ENCODE measurements around the gene CHERP. TPM values are rescaled to one million over a fixed set of nuclear protein-coding genes. Genes with fewer than 3 reads are reported as not detected.

Gene CHERP
- total and polyA plus RNA-seq, 2 of the 4 experiments (the other 2 are of a cell fraction) = 0.54 to 13.5 TPM

DNA sequence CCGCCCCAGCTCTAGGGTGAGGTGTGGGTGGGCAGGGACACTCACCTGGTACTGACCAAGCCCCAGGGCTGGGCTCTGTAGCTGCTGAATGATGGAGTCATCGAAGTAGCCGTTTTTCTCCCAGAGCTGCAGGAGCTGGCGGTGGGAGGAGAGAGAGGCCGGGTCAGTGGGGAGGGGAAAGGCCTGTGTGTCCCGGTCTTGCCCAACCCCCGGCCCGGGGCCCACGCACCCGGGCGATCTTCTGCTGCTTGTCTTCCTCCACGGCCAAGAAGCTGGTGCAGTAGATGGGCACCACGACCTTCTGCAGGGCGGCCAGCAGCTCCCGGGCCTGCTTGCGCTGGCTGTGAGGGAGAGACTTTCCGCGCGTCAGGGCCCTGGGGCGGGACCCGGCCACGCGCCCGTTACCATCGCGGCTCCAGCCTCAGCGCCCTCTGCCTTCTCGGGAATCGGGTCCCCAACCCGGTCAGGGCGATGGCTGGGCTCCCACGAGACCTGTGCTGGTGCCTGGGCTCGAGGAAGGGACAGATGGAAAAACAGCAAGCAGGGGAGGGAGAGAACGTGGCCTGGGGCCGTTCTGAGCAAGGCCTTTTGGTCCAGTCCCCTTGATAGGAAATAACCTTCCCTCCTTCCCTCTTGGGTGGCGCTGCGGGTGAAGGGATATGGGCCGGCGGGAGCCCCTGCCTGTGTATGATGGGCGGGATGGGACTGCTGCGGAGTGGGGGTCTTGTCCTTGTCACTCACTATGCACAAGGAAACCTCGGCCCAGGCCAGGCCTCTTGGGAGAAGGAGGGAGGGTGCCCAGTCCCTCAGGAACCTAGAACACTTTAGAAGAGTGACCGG is 11.5 kb downstream of the CHERP start (continued):
- no peak for TF ChIP-seq NFE2L2 (IDR thresholded peaks at IDR 0.05; ENCODE audit: low read depth, low read length)

DNA sequence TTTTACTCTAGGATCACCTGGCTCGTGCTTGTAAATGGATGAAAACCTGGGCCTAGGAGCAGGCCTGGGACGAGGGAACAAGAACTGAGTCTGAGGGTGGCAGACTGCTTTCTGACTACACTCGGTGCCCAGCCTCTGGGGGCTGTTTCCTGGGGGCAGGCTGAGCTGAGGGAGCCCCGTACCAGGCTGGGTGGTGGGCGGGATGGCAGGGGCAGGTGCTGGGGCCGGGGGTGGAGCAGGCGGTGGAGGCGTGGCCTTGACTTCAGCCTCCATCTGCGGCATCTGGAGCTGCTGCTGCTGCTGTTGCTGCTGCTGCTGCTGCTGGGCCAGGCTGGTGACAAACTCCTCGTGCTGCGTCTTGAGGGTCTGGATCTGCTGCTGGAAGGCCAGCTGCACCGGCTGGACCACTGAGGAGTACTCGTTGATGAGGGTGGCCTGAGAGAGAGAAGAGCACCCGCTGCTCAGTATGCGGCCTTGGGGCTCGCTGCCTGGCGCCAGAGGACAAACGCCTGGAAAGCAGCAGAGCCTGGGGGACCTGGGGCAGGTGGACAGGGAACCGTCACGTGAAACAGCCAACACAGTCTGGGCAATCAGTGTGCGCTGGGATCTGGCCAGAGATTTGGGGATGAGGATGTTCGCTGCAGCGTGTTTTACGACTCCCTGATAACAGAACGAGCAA is 12.6 kb downstream of the CHERP start:
- no peak overlapping the region for H3K4me3 ChIP-seq (ENCODE audit: insufficient read depth, low read depth, low read length)
- H3K4me1 ChIP-seq (ENCODE audit: control insufficient read depth, insufficient read depth, low read length) = no peaks in the 10 kb centered on the region
- 97% methylated on average over 21 of the region's 25 CpGs; no CpG with 5 or more reads in 1 of the 2 experiments for WGBS, 2 experiments (ENCODE audit: extremely low coverage in 2 of 2, insufficient read length in 1 of 2)
- ChIA-PET CTCF (no interaction called here), POLR2A (ENCODE audit: unreplicated experiment) (no interaction called here)
- dilution Hi-C loops (cut with HindIII; ENCODE audit: low sequenced_read_pairs, unreplicated experiment) = no loop called here
- H4K8ac ChIP-seq (ENCODE audit: low read depth in 2 of 2, low read length in 2 of 2) = no peak overlapping the region
- H3K9me3 ChIP-seq (ENCODE audit: control insufficient read depth, insufficient read depth, low read length) = no peaks in the 10 kb centered on the region
- intact Hi-C loops (cut with micrococcal nuclease) = no loop called here
- no peak overlapping the region for H3K56ac ChIP-seq (ENCODE audit: extremely low read depth, insufficient read depth, low read length)
- no peak for ATAC-seq (ENCODE audit: low read depth)
- no peak overlapping the region for H3K14ac ChIP-seq (replicated peaks; ENCODE audit: low read depth, low read length)
- no peak overlapping the region for H3K23ac ChIP-seq (ENCODE audit: low read depth, low read length)
- peaks cover 24% of the 10 kb centered on the region; the same call in 1 of the 2 replicates for H4K20me1 ChIP-seq (ENCODE audit: insufficient read depth, low read length)
- peaks cover 88% of the 10 kb centered on the region for H3K36me3 ChIP-seq (ENCODE audit: control insufficient read depth, insufficient read depth, low read length)
- no peak overlapping the region for H2BK20ac ChIP-seq (ENCODE audit: low read depth, low read length)
- no peak overlapping the region for H2BK120ac ChIP-seq (ENCODE audit: low read depth, low read length)
- no peaks in the 10 kb centered on the region for H3K9me1 ChIP-seq (ENCODE audit: insufficient read depth, low read length)
- no peak for DNase-seq
- no peak overlapping the region for H4K91ac ChIP-seq (ENCODE audit: insufficient read depth, low read depth, low read length)
- H3K27me3 ChIP-seq (ENCODE audit: control insufficient read depth, insufficient read depth, low read length) = no peaks in the 10 kb centered on the region
- H4K5ac ChIP-seq (ENCODE audit: low read depth, low read length) = no peak overlapping the region
- no peak overlapping the region for H2BK15ac ChIP-seq (ENCODE audit: low read depth, low read length)
- H3K4ac ChIP-seq (ENCODE audit: low read depth, low read length) = no peak overlapping the region
- no TSS peak for BruUV-seq (replicated peaks)
- H3K4me2 ChIP-seq (ENCODE audit: low read depth, low read length) = no peak overlapping the region
- H2BK5ac ChIP-seq (ENCODE audit: low read depth, low read length, poor library complexity, severe bottlenecking) = no peak overlapping the region
- no peak overlapping the region for H2AK9ac ChIP-seq (replicated peaks; ENCODE audit: low read depth, low read length, poor library complexity)
- no peak overlapping the region for H2AFZ ChIP-seq (replicated peaks; ENCODE audit: low read length, poor library complexity)
- H3K27ac ChIP-seq (ENCODE audit: insufficient read depth, low read length) = no peak overlapping the region
- peaks cover 14 to 24% of the 10 kb centered on the region in 2 experiments for H3K79me1 ChIP-seq (ENCODE audit: low read depth in 1 of 2, low read length in 2 of 2)
- no peak overlapping the region for H3K18ac ChIP-seq (ENCODE audit: low read depth, low read length)
- in situ Hi-C loops (cut with MboI; ENCODE audit: low sequenced_read_pairs) = no loop called here
- H3K9ac ChIP-seq (ENCODE audit: low read depth, low read length) = no peak overlapping the region
- no peak overlapping the region for H2AK5ac ChIP-seq (ENCODE audit: low read depth, low read length)
- TF ChIP-seq MAZ (IDR thresholded peaks at IDR 0.05; ENCODE audit: borderline replicate concordance, low read depth, low read length) (no peak), RCOR1 (IDR thresholded peaks at IDR 0.05; ENCODE audit: insufficient replicate concordance, low read length) (no peak), SMC3 (IDR thresholded peaks at IDR 0.05; ENCODE audit: low read depth, low read length) (no peak), POLR2A (IDR thresholded peaks at IDR 0.05; ENCODE audit: low read depth, low read length) (no peak), NFE2L2 (IDR thresholded peaks at IDR 0.05; ENCODE audit: low read depth, low read length) (no peak), MXI1 (IDR thresholded peaks at IDR 0.05; ENCODE audit: borderline replicate concordance, low read depth, low read length) (no peak), ELK1 (IDR thresholded peaks at IDR 0.05; ENCODE audit: borderline replicate concordance, low read depth, low read length) (no peak), RFX5 (IDR thresholded peaks at IDR 0.05; ENCODE audit: low read depth, low read length) (no peak), FOS (IDR thresholded peaks at IDR 0.05; ENCODE audit: low read depth, low read length) (no peak), MAFK (IDR thresholded peaks at IDR 0.05; ENCODE audit: low read depth, low read length) (no peak), BHLHE40 (IDR thresholded peaks at IDR 0.05; ENCODE audit: low read depth, low read length) (no peak), RAD21 (IDR thresholded peaks at IDR 0.05; ENCODE audit: low read length) (no peak), USF2 (IDR thresholded peaks at IDR 0.05; ENCODE audit: low read depth, low read length) (no peak)
